Fibroblast of pulmonary artery (primary cell): ENCODE measurements around the gene THBS3.

Source experiments
- DNase-seq: peaks from one replicate; pipeline ENCODE4 v3.0.0-alpha.2; 2010; ENCODE audit warnings: low read depth
- H3K4me3 ChIP-seq: replicated peaks from 2 replicates; pipeline ENCODE4 v1.5.1; 2011; ENCODE audit warnings: low read depth, mild to moderate bottlenecking, control low read depth, low read length, moderate library complexity
- TF ChIP-seq, protein P1 (sequence below): IDR thresholded peaks from 2 replicates; pipeline ENCODE4 v1.5.1; 2011; ENCODE audit warnings: mild to moderate bottlenecking, control low read depth, low read length, inconsistent platforms; ENCODE audit errors: missing control alignments

Gene THBS3

DNA sequence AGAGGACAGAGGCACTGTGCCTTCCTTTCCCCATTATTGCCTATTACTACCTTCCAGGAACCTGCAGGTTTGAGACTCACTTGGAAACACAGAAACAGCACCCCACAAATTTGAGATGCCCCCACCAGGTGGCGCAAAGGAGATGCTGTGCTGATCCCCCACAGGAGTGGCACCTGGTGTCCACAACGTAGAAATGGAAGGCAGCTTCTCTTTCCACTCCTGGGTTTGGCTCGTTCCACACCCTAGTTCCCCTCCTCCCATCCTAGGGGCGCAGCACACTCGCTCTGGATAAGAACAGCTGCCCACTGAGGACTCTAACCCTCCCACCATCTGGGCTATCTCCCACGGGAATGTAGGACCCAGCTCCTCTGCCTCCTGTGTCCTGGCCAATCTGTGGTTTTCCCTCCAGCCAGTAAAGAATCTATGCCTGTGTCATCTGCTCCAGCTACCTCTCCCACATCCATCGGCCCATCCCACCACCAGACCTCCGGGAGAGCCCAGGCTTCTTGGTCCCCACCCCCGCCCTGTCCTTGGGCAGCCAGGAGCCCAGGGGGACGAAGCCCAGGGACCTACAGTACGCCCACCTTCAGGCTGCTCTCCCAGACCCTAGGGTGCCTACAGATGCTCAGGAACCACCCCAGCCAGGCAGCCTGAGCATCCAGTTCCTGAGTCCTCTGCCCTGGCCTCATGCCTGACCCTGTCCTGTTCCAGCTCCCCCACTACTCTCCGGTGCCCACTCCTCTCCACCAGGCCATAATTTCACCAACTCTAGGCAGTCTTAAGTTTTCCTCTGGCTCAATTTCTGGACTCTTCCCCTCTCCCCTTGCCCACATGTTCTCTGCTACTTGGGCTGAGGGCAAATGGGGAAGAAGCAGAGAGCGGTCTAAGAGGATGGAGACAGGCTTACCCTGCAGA, 549 bp downstream of the THBS3 start:
- H3K4me3 ChIP-seq, result peak overlapping the region; percentile 98
- DNase-seq, result peak; percentile 84
- TF ChIP-seq, protein P1, sequence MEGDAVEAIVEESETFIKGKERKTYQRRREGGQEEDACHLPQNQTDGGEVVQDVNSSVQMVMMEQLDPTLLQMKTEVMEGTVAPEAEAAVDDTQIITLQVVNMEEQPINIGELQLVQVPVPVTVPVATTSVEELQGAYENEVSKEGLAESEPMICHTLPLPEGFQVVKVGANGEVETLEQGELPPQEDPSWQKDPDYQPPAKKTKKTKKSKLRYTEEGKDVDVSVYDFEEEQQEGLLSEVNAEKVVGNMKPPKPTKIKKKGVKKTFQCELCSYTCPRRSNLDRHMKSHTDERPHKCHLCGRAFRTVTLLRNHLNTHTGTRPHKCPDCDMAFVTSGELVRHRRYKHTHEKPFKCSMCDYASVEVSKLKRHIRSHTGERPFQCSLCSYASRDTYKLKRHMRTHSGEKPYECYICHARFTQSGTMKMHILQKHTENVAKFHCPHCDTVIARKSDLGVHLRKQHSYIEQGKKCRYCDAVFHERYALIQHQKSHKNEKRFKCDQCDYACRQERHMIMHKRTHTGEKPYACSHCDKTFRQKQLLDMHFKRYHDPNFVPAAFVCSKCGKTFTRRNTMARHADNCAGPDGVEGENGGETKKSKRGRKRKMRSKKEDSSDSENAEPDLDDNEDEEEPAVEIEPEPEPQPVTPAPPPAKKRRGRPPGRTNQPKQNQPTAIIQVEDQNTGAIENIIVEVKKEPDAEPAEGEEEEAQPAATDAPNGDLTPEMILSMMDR, result peak; percentile 94

DNA sequence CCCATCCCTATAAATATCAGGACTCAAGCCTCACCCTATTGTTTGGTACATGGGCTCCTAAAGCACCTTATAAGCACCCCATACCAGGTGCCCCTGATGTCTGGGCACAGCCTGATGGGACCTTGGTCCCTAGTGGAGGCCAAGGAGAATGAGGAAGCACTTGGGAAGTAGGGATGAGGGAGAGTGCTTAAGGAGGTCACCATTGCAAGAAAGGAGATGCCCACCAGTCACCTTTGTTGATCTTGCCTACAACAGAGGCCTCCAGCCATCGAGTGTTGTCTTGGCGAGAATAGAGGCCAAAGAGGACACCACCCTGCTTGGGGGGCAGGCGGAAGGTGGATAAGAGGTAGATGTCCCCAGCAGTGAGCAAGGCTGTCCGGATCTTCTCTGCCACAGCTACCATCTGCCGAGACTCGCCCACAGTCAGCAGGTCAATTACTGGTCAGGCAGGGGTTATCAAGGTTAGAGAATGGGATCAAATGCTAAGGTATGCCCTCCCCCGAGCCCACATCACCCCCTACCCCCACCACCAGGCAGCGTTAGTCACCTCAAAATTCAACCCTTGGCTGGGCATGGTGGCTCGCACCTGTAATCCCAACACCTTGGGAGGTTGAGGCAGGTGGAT, 1.6 kb downstream of the THBS3 start:
- TF ChIP-seq, protein P1, result no peak
- no peak overlapping the region for H3K4me3 ChIP-seq
- no peak for DNase-seq

DNA sequence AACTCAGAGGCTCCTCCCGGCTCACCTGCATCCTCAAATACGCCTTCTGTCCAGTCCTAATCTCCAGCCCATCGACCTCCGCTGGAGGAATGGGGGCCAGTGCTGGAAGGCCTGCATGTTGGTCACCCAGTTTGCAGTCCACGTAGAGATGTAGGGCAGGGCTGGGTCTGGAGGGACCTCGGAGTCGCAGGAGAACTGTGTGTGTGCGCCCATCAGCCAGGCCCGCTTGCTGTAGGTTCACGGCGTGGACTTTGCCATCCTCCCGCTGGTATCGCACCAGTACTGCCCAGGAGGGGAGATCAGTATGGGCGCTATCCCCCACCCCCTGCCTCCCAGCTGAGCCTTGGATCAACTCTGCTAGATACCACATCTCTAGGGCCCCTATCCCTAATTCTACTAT, 2.7 kb downstream of the THBS3 start:
- no peak overlapping the region for H3K4me3 ChIP-seq
- DNase-seq, result no peak
- TF ChIP-seq, protein P1, result no peak

DNA sequence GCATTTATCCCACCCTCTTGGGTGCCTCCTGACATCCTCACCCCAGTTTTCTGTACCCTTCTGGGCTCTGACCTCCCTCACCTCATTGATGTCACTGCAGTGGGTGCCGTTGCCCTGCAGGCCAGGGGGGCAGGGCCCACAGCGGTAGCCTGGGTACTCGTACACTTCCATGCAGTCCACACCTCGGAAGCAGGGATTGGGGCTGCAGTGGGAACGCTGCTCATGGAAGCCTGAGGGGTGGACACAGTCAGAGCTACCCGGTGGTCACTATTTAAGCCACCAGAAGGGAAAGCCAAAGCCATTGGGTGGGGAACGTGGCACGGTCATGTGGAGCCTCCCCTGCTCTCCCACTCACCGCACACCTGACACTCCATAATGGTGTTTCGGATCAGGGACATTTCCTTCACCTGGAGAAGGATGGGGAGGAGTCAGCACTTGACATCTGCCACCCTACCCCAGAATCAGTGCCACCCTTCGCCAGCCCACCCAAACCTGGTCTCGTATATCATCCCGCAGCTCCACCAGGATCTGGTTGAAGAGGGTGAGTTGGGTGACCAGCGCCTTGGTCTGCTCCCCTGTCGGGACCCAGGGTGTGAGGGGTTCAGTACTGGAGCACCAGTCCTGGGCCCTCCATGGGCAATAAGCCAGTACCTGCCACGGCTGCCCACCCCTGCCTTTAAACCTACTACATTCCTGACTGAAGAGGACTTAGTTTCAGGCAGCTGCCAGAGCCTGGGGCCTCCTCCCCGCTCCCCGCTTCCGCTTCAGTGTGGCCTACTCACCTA, 4.8 kb downstream of the THBS3 start:
- H3K4me3 ChIP-seq, result no peak overlapping the region
- TF ChIP-seq, protein P1, result no peak
- no peak for DNase-seq

DNA sequence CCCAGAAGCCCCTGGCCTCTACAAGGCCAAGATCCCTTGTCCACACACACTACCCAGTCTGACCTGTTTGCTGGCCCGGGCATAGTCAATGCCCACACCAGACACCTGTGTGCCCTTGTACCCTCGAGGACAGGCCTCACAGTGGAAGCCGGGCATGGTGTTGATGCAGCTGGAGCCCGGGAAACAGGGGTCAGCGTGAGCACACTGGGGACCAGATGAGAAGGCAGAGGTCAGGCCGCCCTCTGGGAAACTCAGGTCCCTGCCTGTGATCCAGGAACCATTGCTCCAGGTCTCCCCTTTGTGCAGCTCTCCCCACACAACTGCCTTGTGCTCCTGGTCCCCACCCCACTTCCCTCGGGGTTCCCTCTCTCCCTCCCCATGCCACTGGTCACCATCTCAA, 5.5 kb downstream of the THBS3 start:
- no peak overlapping the region for H3K4me3 ChIP-seq
- DNase-seq, result no peak
- TF ChIP-seq, protein P1, result no peak

DNA sequence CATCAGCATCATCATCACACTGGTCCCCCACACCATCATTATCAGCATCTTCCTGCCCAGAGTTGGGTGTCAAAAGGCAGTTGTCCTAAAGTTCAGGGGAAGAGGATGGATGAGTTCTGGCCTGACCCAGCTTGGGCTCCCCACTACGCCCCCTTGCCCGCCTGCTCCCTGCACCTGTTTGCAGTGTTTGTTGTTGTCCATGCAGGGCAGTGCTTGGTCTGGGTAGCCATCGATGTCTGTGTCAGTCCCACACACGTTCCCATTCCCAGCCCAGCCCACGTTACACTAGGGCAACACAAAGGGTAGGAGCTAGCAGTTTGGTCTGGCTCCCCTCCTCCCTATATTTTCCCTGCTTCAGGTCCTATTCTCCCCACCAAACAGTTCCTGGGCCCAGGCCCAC, 6.8 kb downstream of the THBS3 start:
- DNase-seq, result no peak
- TF ChIP-seq, protein P1, result no peak
- no peak overlapping the region for H3K4me3 ChIP-seq
